Keratinocyte (primary cell): ENCODE measurements around the gene SNTG2. TPM values are rescaled to one million over a fixed set of nuclear protein-coding genes. Genes with fewer than 3 reads are reported as not detected.

ENCODE experiments used
- DNase-seq: peaks from one replicate; pipeline ENCODE4 v3.0.0-alpha.2; 2011; ENCODE audit warnings: low read depth, missing footprints, low spot score
- FAIRE-seq: peaks from 2 replicates; lab custom pipeline; 2011; peaks lifted over from hg19 to GRCh38; lab: Jason Lieb, UNC
- H2AFZ ChIP-seq: 2 replicates; pipeline ENCODE4 v1.6.0; 2012; ENCODE audit warnings: low read length, control low read depth, inconsistent platforms; ENCODE audit not compliant: control insufficient read depth
- H3K27ac ChIP-seq: 2 replicates; pipeline ENCODE4 v1.5.1; 2011; ENCODE audit warnings: low read length; ENCODE audit not compliant: control insufficient read depth, insufficient read depth
- H3K27me3 ChIP-seq: 3 replicates; pipeline ENCODE4 v1.6.0; 2011; ENCODE audit warnings: low read length; ENCODE audit not compliant: control insufficient read depth, insufficient read depth; ENCODE audit errors: extremely low read depth
- H3K36me3 ChIP-seq, 2 experiments: 2 replicates in 1 of 2; 3 replicates in 1 of 2; pipeline ENCODE4 v1.5.1; 2011; ENCODE audit warnings: low read length in 2 of 2, mild to moderate bottlenecking in 1 of 2; ENCODE audit not compliant: control insufficient read depth in 2 of 2, insufficient read depth in 2 of 2; ENCODE audit errors: extremely low read depth in 1 of 2
- H3K4me1 ChIP-seq: 3 replicates; pipeline ENCODE4 v1.5.1; 2011; ENCODE audit warnings: low read length; ENCODE audit not compliant: control insufficient read depth, insufficient read depth; ENCODE audit errors: extremely low read depth
- H3K4me2 ChIP-seq: 3 replicates; pipeline ENCODE4 v1.6.0; 2011; ENCODE audit warnings: low read depth, low read length; ENCODE audit not compliant: control insufficient read depth, insufficient read depth; ENCODE audit errors: extremely low read depth
- H3K4me3 ChIP-seq, 3 experiments: fragments of 200-600 bp in 1 of 3; sonication (generic) in 1 of 3; 2 replicates in 2 of 3; 3 replicates in 1 of 3; pipeline ENCODE4 v1.5.1; 2011 to 2016; ENCODE audit warnings: low read length in 3 of 3, mild to moderate bottlenecking in 3 of 3, control low read depth in 2 of 3, inconsistent platforms in 1 of 3, low read depth in 1 of 3, mixed read lengths in 1 of 3, mixed run types in 1 of 3, moderate library complexity in 1 of 3; ENCODE audit not compliant: control insufficient read depth in 2 of 3, insufficient read depth in 2 of 3; ENCODE audit errors: extremely low read depth in 1 of 3
- H3K79me2 ChIP-seq: 2 replicates; pipeline ENCODE4 v1.6.0; 2012; ENCODE audit warnings: low read length; ENCODE audit not compliant: control insufficient read depth, insufficient read depth
- H3K9ac ChIP-seq: 3 replicates; pipeline ENCODE4 v1.6.0; 2011; ENCODE audit warnings: low read length; ENCODE audit not compliant: control insufficient read depth, insufficient read depth; ENCODE audit errors: extremely low read depth
- H3K9me1 ChIP-seq: 3 replicates; pipeline ENCODE4 v1.6.0; 2011; ENCODE audit warnings: low read length; ENCODE audit not compliant: control insufficient read depth, insufficient read depth; ENCODE audit errors: extremely low read depth
- H3K9me3 ChIP-seq: 2 replicates; pipeline ENCODE4 v1.5.1; 2012; ENCODE audit warnings: low read depth, low read length; ENCODE audit not compliant: control insufficient read depth
- H4K20me1 ChIP-seq: 3 replicates; pipeline ENCODE4 v1.6.0; 2011; ENCODE audit warnings: low read length; ENCODE audit not compliant: control insufficient read depth, insufficient read depth; ENCODE audit errors: extremely low read depth
- CTCF ChIP-seq, 3 experiments: IDR thresholded peaks in 1 of 3; conservative IDR thresholded peaks in 1 of 3; optimal IDR thresholded peaks in 1 of 3; 2 replicates in 2 of 3; 3 replicates in 1 of 3; pipeline versions ENCODE3 to v1.5.1; 2011; ENCODE audit warnings: low read length in 3 of 3, mild to moderate bottlenecking in 3 of 3, moderate library complexity in 2 of 3, control low read depth in 1 of 3, inconsistent platforms in 1 of 3; ENCODE audit not compliant: insufficient read depth in 2 of 3; ENCODE audit errors: extremely low read depth in 1 of 3
- EZH2 ChIP-seq: IDR thresholded peaks from one replicate; pipeline ENCODE4 v1.6.1; 2012; ENCODE audit warnings: inconsistent platforms, mild to moderate bottlenecking, low read length, moderate library complexity
- dilution Hi-C: fragments of 300-500 bp; cut with MboI; formaldehyde crosslinking; loops from one replicate; pipeline ENCODE4 v1.7.0; 2020; ENCODE audit warnings: low sequenced_read_pairs; ENCODE audit not compliant: extremely low pct_ligation_motif_present
- polyA plus RNA-seq, 5 experiments: library from polyadenylated mRNA; depleted of rRNA in 3 of 5; stranded (reverse) in 3 of 5; stranded (forward) in 1 of 5; unstranded in 1 of 5; fragments of >200 nt; gene quantifications; 1 replicate in 1 of 5; 2 replicates in 3 of 5; 3 replicates in 1 of 5; pipeline versions ENCODE4 v1.2.1 to v1.2.3, GENCODE V29; 2011 to 2012; ENCODE audit warnings: missing spikeins in 2 of 5, low read depth in 1 of 5, low replicate concordance in 1 of 5

Gene SNTG2
- polyA plus RNA-seq, 1 donor (not counting 4 experiments of a cell fraction or from before 2014, with no cell fraction given): not detected

- Histone ChIP-seq H4K20me1 (no peaks in the 10 kb centered on the region), H3K9me3 (peaks cover 4% of the 10 kb centered on the region), H3K4me3 (no peak overlapping the region), H3K4me2 (no peak overlapping the region), H3K36me3 (no peaks in the 10 kb centered on the region), H3K9ac (no peak overlapping the region), H3K9me1 (no peaks in the 10 kb centered on the region), H3K79me2 (no peaks in the 10 kb centered on the region), H3K27me3 (no peaks in the 10 kb centered on the region), H2AFZ (no peak overlapping the region), H3K4me1 (no peaks in the 10 kb centered on the region), H3K27ac (no peak overlapping the region)
- no peak for FAIRE-seq
- dilution Hi-C loops: no loop called here
- TF ChIP-seq CTCF (optimal IDR thresholded peaks at IDR 0.05 in 1 of 3, IDR thresholded peaks at IDR 0.05 in 1 of 3, conservative IDR thresholded peaks at IDR 0.05 in 1 of 3; ENCODE audit: extremely low read depth in 1 of 3, insufficient read depth in 2 of 3, low read length in 3 of 3): no peak
- no peak for TF ChIP-seq EZH2
- no peak for DNase-seq
Measured at GRCh38 chr2:1209246-1209645, 258.6 kb downstream of the SNTG2 start.

GRCh38 chr2:1209761-1210160 lies 259.1 kb downstream of the SNTG2 start:
- H4K20me1 ChIP-seq: no peaks in the 10 kb centered on the region
- no peaks in the 10 kb centered on the region for H3K36me3 ChIP-seq
- H2AFZ ChIP-seq: no peak overlapping the region
- no peaks in the 10 kb centered on the region for H3K9me1 ChIP-seq
- DNase-seq: no peak
- dilution Hi-C loops: no loop called here
- no peak overlapping the region for H3K4me2 ChIP-seq
- H3K4me1 ChIP-seq: no peaks in the 10 kb centered on the region
- FAIRE-seq: no peak
- TF ChIP-seq EZH2: no peak
- TF ChIP-seq CTCF (optimal IDR thresholded peaks at IDR 0.05 in 1 of 3, IDR thresholded peaks at IDR 0.05 in 1 of 3, conservative IDR thresholded peaks at IDR 0.05 in 1 of 3; ENCODE audit: extremely low read depth in 1 of 3, insufficient read depth in 2 of 3, low read length in 3 of 3): no peak
- no peak overlapping the region for H3K4me3 ChIP-seq
- H3K79me2 ChIP-seq: no peaks in the 10 kb centered on the region
- H3K27ac ChIP-seq: no peak overlapping the region
- H3K27me3 ChIP-seq: no peaks in the 10 kb centered on the region
- peaks cover 4% of the 10 kb centered on the region for H3K9me3 ChIP-seq
- no peak overlapping the region for H3K9ac ChIP-seq
